GM12892 (cell line): ENCODE results near the gene RITA1.

Experiments used
- DNase-seq: peaks from one replicate; pipeline ENCODE4 v3.0.0; 2011; ENCODE audit not compliant: insufficient read length
- FAIRE-seq: peaks from 2 replicates; lab custom pipeline; 2011; peaks lifted over from hg19 to GRCh38; lab: Jason Lieb, UNC
- POLR2A ChIP-seq: IDR thresholded peaks from 2 replicates; pipeline ENCODE4 v1.6.1; 2011; ENCODE audit warnings: low read depth, low read length, control low read depth
- POLR2AphosphoS5 ChIP-seq: IDR thresholded peaks from 2 replicates; pipeline ENCODE4 v1.6.1; 2011; ENCODE audit warnings: low read depth, low read length, control low read depth
- TAF1 ChIP-seq: IDR thresholded peaks from 2 replicates; pipeline ENCODE4 v1.6.1; 2011; ENCODE audit warnings: low read depth, mild to moderate bottlenecking, control low read depth, low read length, borderline replicate concordance

The RITA1 gene

DNA sequence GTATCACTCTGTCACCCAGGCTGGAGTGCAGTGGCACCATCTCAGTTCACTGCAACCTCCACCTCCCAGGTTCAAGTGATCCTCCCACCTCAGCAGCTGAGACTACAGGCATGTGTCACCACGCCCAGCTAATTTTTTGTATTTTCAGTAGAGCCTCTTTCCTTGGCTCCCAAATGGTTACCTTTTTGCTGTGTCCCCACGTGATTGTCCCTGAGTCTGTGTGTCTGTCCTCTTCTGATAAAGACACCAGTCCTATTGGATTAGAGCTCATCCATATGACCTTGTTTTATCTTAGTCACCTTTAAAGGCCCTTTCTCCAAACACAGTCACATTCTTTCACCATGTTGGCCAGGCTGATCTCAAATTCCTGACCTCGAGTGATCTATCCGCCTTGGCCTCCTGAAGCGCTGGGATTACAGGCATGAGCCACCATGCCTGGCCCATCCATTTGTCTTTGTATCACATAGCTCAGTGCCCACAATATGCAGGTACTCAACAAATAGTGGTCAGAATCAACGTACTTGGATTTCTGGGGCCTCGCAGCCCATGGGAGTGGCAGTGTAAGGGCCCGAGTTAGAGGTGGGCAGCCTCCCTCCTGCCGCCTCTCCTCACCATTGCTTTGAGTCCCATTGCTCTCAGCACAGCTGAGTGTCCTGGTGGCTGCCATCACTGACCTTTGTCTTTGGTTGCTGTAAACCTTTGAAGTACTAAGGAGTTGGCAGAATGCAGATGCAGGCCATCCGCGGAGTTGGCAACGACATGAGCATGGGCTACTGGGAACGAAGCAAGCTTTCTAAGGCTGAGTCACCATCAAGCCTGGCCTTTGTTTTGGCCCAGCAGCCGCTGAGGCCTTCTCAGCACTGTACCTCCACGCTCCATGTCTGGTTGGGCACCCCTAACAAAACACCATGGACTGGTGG, 45.1 kb downstream of the RITA1 start:
- DNase-seq (no peak), FAIRE-seq (peak; percentile 5)
- TF ChIP-seq TAF1, result no peak
- no peak for TF ChIP-seq POLR2A
- no peak for TF ChIP-seq POLR2AphosphoS5

DNA sequence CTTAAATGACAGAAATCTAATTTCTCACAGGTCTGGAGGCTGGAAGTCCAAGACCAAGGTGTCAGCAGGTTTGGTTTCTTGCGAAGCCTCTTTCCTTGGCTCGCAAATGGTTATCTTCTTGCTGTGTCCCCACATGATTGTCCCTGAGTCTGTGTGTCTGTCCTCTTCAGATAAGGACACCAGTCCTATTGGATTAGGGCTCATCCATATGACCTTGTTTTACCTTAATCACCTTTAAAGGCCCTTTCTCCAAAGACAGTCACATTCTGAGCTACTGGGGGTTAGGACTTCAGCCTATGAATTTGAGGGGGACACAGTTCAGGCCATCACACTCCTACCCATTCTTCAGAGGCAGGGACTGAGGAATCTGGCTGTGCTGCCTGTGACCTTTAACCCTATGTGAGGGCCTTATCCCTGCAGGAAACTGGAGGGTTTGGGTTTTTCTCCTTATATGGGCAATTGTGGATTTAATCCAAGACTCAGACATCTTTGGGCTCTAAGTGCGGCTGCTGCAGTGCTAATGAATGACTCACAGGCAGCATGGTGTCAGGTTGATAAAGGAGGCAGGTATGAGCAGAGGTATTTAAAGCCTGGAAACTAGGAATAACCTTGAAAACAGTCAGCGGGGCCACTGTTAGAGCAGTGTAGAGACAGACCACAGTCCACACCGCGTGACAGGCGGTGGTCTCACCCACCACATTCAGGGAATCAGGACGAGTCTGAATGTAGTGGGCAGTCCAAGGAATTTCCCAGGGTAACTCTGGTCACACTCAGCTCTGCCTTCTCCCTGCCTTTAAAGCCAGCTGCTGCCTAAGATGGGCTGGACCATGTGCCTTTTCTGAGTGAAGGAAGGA, 45.9 kb downstream of the RITA1 start:
- TF ChIP-seq POLR2A, result no peak
- TF ChIP-seq TAF1, result no peak
- TF ChIP-seq POLR2AphosphoS5, result no peak
- FAIRE-seq (no peak), DNase-seq (no peak)

DNA sequence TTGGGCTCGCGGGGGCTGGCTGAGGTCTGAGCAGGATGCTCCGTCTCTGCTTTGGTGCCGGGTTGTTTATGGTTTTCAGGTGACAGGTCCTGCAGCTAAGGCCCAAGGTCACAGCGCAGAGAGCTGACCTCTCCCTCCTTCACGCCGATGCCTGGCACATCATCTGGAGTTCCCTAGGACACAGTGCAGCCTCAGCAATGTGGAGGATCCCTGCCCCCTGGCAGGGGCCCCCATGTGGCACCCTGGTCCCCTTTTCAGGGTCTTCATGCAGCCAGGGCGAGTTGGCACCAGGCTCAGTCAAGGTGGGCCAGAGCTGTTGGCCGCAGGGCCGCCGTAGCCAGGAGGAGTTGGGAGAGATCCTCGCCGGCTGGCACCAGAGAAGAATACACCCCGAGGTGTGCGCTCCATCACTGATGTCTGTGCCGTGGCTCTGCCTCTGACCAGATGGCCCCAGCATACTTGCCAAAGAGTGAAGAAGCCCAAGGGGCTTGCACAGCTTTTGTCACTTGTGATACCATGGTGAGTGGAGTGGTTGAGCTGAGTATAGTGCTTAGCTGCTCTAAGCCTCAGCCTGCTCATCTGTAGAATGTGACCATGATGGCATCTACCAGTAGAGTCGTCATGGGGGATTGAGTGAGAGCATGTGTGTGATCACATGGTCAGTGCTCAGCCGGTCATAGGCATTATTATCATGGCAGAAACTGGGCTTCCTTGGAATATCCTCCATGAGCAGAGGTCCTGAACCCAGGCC, 46.7 kb downstream of the RITA1 start:
- TF ChIP-seq POLR2AphosphoS5 (no peak), TAF1 (no peak), POLR2A (no peak)
- FAIRE-seq (no peak), DNase-seq (no peak)

DNA sequence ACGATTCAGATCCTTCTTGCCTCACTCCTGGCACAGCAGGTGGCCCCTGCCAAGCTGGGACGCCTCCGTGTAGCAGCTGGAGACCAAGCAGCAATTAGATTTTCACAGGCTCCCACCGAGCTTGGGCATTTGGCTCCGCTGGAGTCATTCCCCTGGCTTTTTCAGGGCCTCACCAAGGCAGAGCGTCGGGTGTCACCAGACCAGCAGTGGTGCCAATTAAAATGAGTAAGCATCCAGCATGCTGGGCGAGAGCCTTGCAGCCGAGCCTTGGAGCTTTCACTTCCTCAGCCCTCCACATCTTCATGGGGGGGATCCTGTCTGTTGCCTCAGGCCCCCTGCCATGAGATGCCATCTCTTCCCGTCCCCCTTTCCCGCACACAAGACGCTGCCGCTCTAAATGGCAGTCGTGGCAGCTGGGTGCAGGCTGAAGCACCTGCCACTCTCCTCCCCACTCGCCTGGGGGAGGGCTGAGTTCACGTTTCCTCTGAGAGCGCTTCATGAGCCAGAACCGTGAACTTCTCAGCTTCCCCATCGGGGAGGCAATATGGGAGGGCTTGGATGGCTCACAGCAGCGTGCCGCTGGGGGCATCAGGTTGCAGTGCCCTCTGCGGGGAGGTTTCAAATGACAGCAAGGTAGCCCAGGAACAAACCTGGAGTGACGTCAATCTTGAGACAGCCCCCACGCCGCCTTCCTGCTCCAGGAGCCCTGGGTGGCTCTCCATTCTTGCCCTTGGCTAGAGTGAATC, 47.5 kb downstream of the RITA1 start:
- FAIRE-seq (peak; percentile 53), DNase-seq (peak; percentile 66)
- no peak for TF ChIP-seq POLR2AphosphoS5
- TF ChIP-seq TAF1, result no peak
- 0 out of 2 replicates have a peak, but pooled peaks have one; percentile 27 for TF ChIP-seq POLR2A

DNA sequence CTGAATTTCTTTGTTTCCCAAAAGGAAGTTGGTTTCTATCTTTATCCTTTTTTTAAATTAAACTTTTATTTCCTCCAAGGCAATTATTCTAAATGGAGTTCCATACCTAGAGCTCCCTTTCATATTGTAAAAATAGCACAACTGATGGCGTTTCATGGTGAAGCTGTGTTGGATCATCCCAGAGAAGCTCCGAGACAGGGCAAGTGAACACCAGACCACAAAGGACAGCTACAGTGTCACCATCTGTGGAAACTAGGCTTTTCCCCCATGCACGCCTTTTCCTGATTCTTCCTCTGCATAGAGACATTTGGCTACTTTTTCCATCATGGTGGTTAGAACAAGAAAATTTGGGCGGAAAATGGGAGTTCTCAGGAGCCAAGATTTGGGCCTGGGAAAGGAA, 48.4 kb downstream of the RITA1 start:
- FAIRE-seq, result no peak

DNA sequence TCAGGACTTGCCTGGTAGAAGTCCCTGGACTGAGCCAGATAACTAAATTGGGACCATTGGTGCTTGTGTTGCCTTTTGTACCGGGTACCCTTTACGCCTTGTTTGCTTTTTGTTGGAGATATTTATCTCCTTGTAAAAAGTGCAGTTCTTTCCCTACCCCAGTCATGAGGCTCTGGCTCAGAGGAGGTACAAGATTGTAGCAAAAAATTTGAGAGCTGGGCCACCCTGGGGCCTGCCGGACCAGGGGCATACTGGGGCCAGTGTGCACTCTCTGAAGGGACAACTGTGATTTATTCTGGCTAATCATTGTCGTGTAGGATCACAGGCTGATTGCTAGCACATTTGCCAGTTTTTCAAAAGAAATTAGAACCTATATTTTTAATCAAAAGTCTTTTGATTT, 49.0 kb downstream of the RITA1 start:
- TF ChIP-seq POLR2AphosphoS5 (no peak), TAF1 (no peak)
- FAIRE-seq, result no peak
- no peak for DNase-seq

More for the DNA sequence above, 48.4 kb downstream of the RITA1 start:
- no peak for DNase-seq
- TF ChIP-seq POLR2A (no peak), TAF1 (no peak), POLR2AphosphoS5 (no peak)

DNA sequence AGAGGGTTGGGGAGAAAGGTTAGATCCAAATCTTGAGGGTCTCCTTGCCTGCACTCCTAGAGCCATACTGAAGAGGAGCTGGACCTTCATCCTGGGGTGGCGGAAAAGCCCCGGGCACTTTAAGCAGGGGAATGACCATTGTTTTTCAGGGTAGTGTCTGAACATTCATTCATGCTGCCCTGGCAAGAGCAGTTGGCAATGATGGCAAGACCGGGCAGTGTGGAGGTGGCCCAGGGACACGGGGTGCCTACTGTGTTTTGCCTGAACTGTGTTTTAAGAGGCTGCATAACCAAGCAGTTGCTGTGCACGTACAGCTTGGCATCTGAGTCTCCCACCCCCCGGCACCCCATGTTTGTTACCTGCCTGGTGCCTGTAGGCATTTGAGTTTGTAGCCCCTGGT, 50.5 kb downstream of the RITA1 start:
- DNase-seq, result no peak
- TF ChIP-seq TAF1 (no peak), POLR2A (no peak), POLR2AphosphoS5 (no peak)
- FAIRE-seq, result no peak

DNA sequence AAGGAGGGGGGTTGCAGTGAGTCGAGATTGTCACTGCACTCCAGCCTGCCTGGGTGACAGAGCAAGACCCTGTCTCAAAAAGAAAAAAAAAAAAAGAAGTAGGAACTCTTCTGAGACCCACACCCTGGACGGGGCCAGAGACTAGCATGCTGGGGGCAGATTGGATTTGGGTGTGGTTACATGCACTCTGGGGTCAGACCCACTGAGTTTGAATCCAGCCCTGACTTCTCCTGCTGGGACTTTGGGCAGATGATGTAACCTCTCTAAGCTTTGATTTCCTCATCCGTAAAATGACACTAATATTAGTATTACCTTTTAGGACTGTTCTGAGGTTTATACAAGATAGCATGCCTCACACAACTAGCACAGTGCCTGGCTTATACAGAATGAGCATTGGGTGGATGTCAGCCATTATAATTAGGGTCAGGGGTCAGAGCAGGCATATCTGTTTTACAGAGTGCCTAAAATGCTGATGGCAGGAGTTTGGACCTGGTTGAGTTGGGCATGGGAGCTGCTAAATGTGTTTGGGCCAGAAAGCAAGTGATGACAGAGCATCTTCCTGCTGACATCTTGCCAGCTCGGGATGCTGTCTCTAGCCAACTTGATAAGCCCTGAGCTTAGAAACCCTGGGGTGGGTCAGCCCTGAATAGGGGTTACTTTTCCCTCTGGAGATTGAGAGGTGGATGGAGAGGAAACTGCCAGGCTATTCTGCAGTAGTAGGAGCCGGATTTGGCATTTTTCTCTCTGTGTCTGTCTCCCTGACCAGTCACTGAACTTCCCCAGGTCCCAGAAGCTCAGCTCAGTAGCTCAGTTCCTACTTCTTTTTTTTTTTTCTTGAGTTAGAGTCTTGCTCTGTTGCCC, 51.2 kb downstream of the RITA1 start:
- no peak for FAIRE-seq
- TF ChIP-seq TAF1 (no peak), POLR2A (no peak), POLR2AphosphoS5 (no peak)

DNA sequence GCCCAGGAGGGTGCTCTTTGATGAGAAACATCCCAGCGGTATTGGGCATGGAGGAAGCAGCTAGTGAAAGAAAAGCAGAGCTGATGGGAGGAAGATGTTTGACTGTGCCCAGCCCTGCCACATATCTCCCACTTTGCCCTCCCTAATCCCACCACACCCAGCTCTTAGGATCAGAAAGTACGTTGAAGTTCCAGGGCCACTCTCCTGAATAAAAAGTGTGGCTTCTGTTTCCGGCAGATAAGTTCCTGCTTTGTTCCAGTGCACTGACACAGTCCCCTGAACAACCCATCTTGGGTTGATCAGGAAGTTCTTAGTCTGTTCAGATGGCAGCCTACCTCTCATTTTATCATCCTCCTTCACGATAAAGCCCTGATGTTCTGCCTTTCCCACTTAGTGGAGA, 52.2 kb downstream of the RITA1 start:
- DNase-seq (no peak), FAIRE-seq (no peak)
- TF ChIP-seq TAF1, result no peak
- TF ChIP-seq POLR2AphosphoS5, result no peak
- TF ChIP-seq POLR2A, result no peak

More for the DNA sequence above, 51.2 kb downstream of the RITA1 start:
- no peak for DNase-seq

DNA sequence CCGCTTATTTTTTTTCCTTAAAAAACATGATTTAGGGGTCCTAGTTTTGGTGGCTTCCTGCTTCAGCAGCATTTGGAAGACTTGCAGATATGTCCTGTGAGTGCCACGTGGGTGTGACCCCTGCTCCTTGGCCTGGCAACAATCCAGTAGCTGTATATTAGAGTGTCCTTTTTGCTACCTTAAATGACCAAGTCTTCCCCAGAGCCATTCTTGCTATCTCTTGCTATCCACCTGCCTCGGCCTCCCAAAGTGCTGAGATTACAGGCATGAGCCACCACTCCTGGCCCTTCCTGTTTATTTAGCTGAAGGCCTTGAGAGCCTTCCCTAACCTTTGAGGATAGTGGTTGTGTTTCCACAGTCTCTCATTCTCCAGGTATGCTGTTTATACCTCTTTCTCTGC, 52.8 kb downstream of the RITA1 start:
- no peak for TF ChIP-seq POLR2A
- no peak for TF ChIP-seq POLR2AphosphoS5
- no peak for TF ChIP-seq TAF1
- no peak for DNase-seq
- FAIRE-seq, result no peak
